ENCODE results near the gene ATP1A1. TPM values are rescaled to one million over a fixed set of nuclear protein-coding genes. Genes with fewer than 3 reads are reported as not detected.

The ATP1A1 gene
- total and polyA plus RNA-seq, 2 donors (not counting 3 experiments of a cell fraction or from before 2014, with no cell fraction given) = 263 to 325 TPM

- ChIA-PET CTCF (interaction anchor here (1.1 kb wide), 1 partner anchor 9 kb away, joined by 4 read pairs; no protein-coding TSS in a partner anchor), POLR2A (no interaction called here)
- Histone ChIP-seq H3K9ac (replicated peaks; ENCODE audit: extremely low read depth, insufficient read depth, low read length) (no peak overlapping the region), H3K4me3 (replicated peaks in 1 of 3; ENCODE audit: insufficient read depth in 1 of 3, low read depth in 1 of 3, low read length in 3 of 3) (no peak overlapping the region), H3K9me1 (replicated peaks; ENCODE audit: control insufficient read depth, extremely low read depth, insufficient read depth, low read length) (no peaks in the 10 kb centered on the region), H4K20me1 (replicated peaks; ENCODE audit: control insufficient read depth, extremely low read depth, insufficient read depth, low read length) (no peaks in the 10 kb centered on the region), H3K36me3 (ENCODE audit: control insufficient read depth in 2 of 2, extremely low read depth in 1 of 2, insufficient read depth in 2 of 2, low read length in 2 of 2) (no peaks in the 10 kb centered on the region), H3K4me2 (ENCODE audit: insufficient read depth, low read length) (no peak overlapping the region), H3K9me3 (replicated peaks; ENCODE audit: control insufficient read depth, insufficient read depth, low read length) (no peaks in the 10 kb centered on the region), H2AFZ (ENCODE audit: low read depth, low read length) (no peak overlapping the region), H3K79me2 (ENCODE audit: control insufficient read depth, insufficient read depth, low read length) (no peaks in the 10 kb centered on the region), H3K4me1 (ENCODE audit: control insufficient read depth, extremely low read depth, insufficient read depth, low read length) (peaks cover 6% of the 10 kb centered on the region), H3K27me3 (ENCODE audit: control insufficient read depth in 2 of 2, insufficient read depth in 2 of 2, low read length in 2 of 2) (no peaks in the 10 kb centered on the region), H3K27ac (ENCODE audit: insufficient read depth, low read depth, low read length) (no peak overlapping the region)
- no peak for FAIRE-seq
- intact Hi-C loops (cut with micrococcal nuclease) = loop anchor here (2.0 kb wide), 1 partner anchor 25 kb away; no protein-coding TSS in a partner anchor
- no peak for DNase-seq (ENCODE audit: low read depth, low spot score)
- dilution Hi-C loops (cut with MboI; ENCODE audit: extremely low pct_ligation_motif_present, low sequenced_read_pairs) = no loop called here
- no TSS peak for BruUV-seq (replicated peaks)
- no peak for TF ChIP-seq POLR2AphosphoS5 (IDR thresholded peaks at IDR 0.05; ENCODE audit: insufficient read depth, low read depth, low read length)
- TF ChIP-seq CTCF (IDR thresholded peaks at IDR 0.05; ENCODE audit: extremely low read depth in 1 of 2, insufficient read depth in 1 of 2, low read depth in 1 of 2, low read length in 2 of 2) = no peak
- TF ChIP-seq POLR2A (IDR thresholded peaks at IDR 0.05; ENCODE audit: low read depth, low read length) = no peak
- no peak for TF ChIP-seq MYC (IDR thresholded peaks at IDR 0.05; ENCODE audit: low read depth, low read length)
- no peak for TF ChIP-seq FOS (IDR thresholded peaks at IDR 0.05; ENCODE audit: borderline replicate concordance, insufficient read depth, low read length)
- TF ChIP-seq GATA2 (IDR thresholded peaks at IDR 0.05; ENCODE audit: insufficient read depth, insufficient read length, low read depth, low read length) = no peak
- no peak for TF ChIP-seq JUN (IDR thresholded peaks at IDR 0.05; ENCODE audit: borderline replicate concordance, insufficient read depth, insufficient read length, low read depth)
- TF ChIP-seq EZH2 (IDR thresholded peaks at IDR 0.05; ENCODE audit: borderline replicate concordance, low read depth, low read length, severe bottlenecking) = no peak
- TF ChIP-seq MAX (IDR thresholded peaks at IDR 0.05; ENCODE audit: insufficient read depth, insufficient read length) = no peak
Observed at GRCh38 chr1:116325922-116326321, 47.1 kb upstream of the ATP1A1 start.
